Heart left ventricle (tissue), 16 donors: ENCODE data around the gene SERPINA1. TPM values are rescaled to one million over a fixed set of nuclear protein-coding genes. Genes with fewer than 3 reads are reported as not detected.

Experiments used
- ATAC-seq, 4 donors: fragments of 200-7000 bp; cut with Tn5 transposase; one replicate each; pipeline ENCODE4 v1.9.1; 2020 to 2022; ENCODE audit warnings: moderate library complexity in 4 of 4, mild to moderate bottlenecking in 3 of 4, moderate number of reproducible peaks in 1 of 4
- DNase-seq, 5 donors: peaks; one replicate each; pipeline ENCODE4 v3.0.0-alpha.2; 2020
- H3K27ac ChIP-seq, 12 donors: fragments of 200-600 bp; sonication (generic) in 4 of 12; one replicate each; pipeline versions ENCODE4 v1.5.0 to v1.8.0; 2016 to 2022; ENCODE audit warnings: mild to moderate bottlenecking in 2 of 12
- H3K27me3 ChIP-seq, 9 donors: fragments of 200-600 bp; sonication (generic) in 2 of 9; one replicate each; pipeline versions ENCODE4 v1.5.1 to v1.8.0; 2016 to 2022; ENCODE audit warnings: mild to moderate bottlenecking in 3 of 9
- H3K36me3 ChIP-seq, 9 donors: fragments of 200-600 bp; sonication (generic) in 2 of 9; one replicate each; pipeline versions ENCODE4 v1.5.0 to v1.8.0; 2018 to 2022; ENCODE audit warnings: mild to moderate bottlenecking in 2 of 9
- H3K4me1 ChIP-seq, 12 donors: fragments of 200-600 bp; sonication (generic) in 4 of 12; one replicate each; pipeline versions ENCODE4 v1.5.0 to v1.8.0; 2016 to 2022; ENCODE audit warnings: mild to moderate bottlenecking in 3 of 12
- H3K4me3 ChIP-seq, 12 donors: fragments of 200-600 bp; sonication (generic) in 4 of 12; one replicate each; pipeline versions ENCODE4 v1.5.0 to v1.8.0; 2017 to 2022; ENCODE audit warnings: mild to moderate bottlenecking in 9 of 12, moderate library complexity in 4 of 12
- H3K9me3 ChIP-seq, 12 donors: fragments of 200-600 bp; sonication (generic) in 4 of 12; one replicate each; pipeline versions ENCODE4 v1.5.0 to v1.8.0; 2016 to 2022; ENCODE audit warnings: mild to moderate bottlenecking in 1 of 12
- POLR2A ChIP-seq, 2 donors: fragments of 450-650 bp; IDR thresholded peaks; one replicate each; pipeline ENCODE4 v1.6.1; 2017; ENCODE audit warnings: antibody characterized with exemption in 2 of 2, mild to moderate bottlenecking in 2 of 2, moderate library complexity in 2 of 2
- WGBS, 4 donors: extraction: QIAGEN DNeasy Blood & Tissue Kit in 2 of 4; methylation state at CpG; one replicate each; pipeline versions ENCODE4 v1.1.5 to v1.1.7; 2013 to 2018; 5-methylcytosine and 5-hydroxymethylcytosine counted together
- intact Hi-C, 10 donors: fragments of 100-400 bp; cut with DNase I; formaldehyde crosslinking; loops; one replicate each; pipeline versions ENCODE4 v1.11.1 to v1.14.2; 2022
- polyA plus RNA-seq, 2 donors: library from polyadenylated mRNA; stranded (reverse); fragments of 200-250 nt; gene quantifications; one replicate each; pipeline ENCODE4 v1.2.3, GENCODE V29; 2013
- total RNA-seq, 9 donors: library from RNA; depleted of rRNA in 2 of 9; stranded (reverse); fragments of >200 nt in 2 of 9; fragmentation: NEBNext Ultra II Directional in 3 of 9; extraction: Animal tissue kit (Norgen Biotek cat#: 25700) in 3 of 9; gene quantifications; one replicate each; pipeline versions ENCODE4 v1.1.0 to v1.2.4, GENCODE V29; 2016 to 2023
- TF ChIP-seq, protein P1 (sequence below), 12 donors: fragments of 200-600 bp; sonication (generic) in 4 of 12; IDR thresholded peaks; one replicate each; pipeline versions ENCODE4 v1.5.0 to v1.8.0; 2018 to 2022; ENCODE audit warnings: antibody characterized with exemption in 12 of 12, mild to moderate bottlenecking in 5 of 12
- donor health status: ischemic (EF 13 %, LVEDD 7.1; RV severe dilation, severe dysfunction).
- donor health status: healthy with polysubstance abuse.
- donor health status: DM: no; HTN: yes; CAD: no.
- donor health status: DM: no; HTN: no; CAD: no.
- donor health status: ischemic (EF 25% LVEDD 6.9; RV normal size, moderate dysfunction).
- donor health status: ischemic (EF 25% LVEDD 5.7; RV mildly dilated, moderate dysfunction).
- donor health status: healthy.
- donor health status: DM: yes; HTN: yes; CAD: no.
- donor health status: ischemic (EF 35%, LVEDD 5.7; RV mildly dilated, moderate dysfunction).
- donor health status: nonischemic (EF 11% LVEDD 7.7; RV severe dilation, severe dysfunction).
- donor health status: DM: yes; HTN: yes; CAD: no.
- donor health status: PGD.
- donor health status: ischemic (EF 29% LVEDD 5.4; RV normal size, mild dysfunction).
- donor health status: nonischemic (EF 23%, LVEDD 6.1; RV moderate dilation, normal function).

The SERPINA1 gene
- total and polyA plus RNA-seq, 11 donors = 0.99 to 53.4 (median 4.4) TPM

DNA sequence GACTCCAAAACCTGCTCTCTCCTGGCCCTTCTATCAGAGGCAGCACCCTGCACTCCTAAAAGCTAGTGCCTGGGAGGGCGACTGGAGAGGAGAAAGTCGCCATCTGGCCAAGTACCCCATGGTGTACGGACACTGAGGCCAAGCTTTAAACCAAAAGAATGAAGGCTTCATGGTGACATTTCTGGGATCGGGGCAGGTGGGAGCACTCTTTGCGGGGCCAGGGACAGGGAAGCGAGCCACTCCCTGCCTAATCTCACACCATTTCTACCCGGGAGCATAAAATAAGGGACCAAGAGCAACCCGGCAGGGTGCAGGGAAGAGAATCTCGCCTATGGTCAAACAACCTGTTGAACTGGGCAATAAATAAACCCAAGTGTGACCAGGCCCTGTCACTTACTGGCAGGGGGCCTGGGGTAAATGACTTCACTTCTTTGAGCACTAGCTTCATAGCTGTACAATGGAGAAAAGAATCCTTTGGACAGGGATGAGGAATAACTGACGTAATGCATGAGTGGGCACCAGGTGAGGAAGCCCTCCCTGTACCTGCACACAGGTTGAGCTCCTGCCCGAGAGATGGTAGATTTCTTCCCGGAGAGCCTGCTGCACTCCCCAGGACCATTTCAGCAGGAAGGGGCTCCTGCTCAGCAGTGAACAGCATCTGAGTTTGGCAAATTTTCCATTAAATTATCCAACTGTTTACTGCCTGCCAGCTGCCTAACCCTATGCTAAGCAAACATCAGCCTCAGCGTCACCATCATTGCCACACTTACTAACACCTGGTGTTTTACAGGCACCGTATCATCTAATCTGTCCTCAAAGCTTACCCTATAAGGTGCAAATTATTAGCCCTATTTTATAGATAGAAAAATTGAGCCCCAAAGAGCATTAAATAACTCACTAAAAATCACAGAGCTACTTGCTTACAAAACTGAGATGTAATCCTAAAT, 2.0 kb downstream of the SERPINA1 start:
- DNase-seq = no peak
- Histone ChIP-seq H3K36me3 (no peaks in the 10 kb centered on the region), H3K4me1 (peaks cover 0 to 51% (median 0%) of the 10 kb centered on the region in 12 donors), H3K27ac (peak overlapping the region in 1 of 12 donors; percentile 70), H3K27me3 (peaks cover 0 to 12% (median 0%) of the 10 kb centered on the region in 9 donors), H3K4me3 (no peak overlapping the region), H3K9me3 (no peaks in the 10 kb centered on the region)
- 69 to 79% (median 75%) methylated on average over 14 of the region's 14 CpGs for WGBS, 4 donors
- TF ChIP-seq POLR2A (IDR thresholded peaks at IDR 0.05) = no peak
- TF ChIP-seq, protein P1, sequence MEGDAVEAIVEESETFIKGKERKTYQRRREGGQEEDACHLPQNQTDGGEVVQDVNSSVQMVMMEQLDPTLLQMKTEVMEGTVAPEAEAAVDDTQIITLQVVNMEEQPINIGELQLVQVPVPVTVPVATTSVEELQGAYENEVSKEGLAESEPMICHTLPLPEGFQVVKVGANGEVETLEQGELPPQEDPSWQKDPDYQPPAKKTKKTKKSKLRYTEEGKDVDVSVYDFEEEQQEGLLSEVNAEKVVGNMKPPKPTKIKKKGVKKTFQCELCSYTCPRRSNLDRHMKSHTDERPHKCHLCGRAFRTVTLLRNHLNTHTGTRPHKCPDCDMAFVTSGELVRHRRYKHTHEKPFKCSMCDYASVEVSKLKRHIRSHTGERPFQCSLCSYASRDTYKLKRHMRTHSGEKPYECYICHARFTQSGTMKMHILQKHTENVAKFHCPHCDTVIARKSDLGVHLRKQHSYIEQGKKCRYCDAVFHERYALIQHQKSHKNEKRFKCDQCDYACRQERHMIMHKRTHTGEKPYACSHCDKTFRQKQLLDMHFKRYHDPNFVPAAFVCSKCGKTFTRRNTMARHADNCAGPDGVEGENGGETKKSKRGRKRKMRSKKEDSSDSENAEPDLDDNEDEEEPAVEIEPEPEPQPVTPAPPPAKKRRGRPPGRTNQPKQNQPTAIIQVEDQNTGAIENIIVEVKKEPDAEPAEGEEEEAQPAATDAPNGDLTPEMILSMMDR (IDR thresholded peaks at IDR 0.05) = no peak
- intact Hi-C loops = no loop called here
- no peak for ATAC-seq

DNA sequence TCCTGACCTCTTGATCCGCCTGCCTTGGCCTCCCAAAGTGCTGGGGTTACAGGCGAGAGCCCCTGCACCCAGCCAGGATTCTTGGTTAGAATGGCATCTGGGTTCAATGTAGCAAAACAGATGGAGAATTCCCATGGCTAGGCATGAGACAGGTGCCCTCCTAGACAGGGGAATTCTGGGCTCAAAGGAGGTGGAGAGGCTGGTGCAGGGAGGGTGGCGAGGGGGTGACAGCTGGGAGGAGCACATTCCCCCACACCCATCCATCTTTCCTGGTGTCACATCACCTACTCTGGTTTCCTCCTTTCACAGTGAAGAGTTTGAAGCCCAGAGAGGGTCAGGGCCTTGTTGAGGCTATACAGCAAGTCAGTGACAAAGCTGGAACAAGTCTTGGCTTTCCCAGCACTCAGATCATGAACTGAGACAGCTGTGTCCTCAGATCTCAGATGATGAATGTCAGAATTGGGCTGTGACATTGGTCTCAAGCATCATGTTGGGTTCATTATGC, 2.8 kb downstream of the SERPINA1 start:
- H3K36me3 ChIP-seq = no peaks in the 10 kb centered on the region
- WGBS, 4 donors = 75 to 92% (median 84%) methylated on average over 3 of the region's 3 CpGs
- TF ChIP-seq, protein P1 (IDR thresholded peaks at IDR 0.05) = no peak
- no peak for TF ChIP-seq POLR2A (IDR thresholded peaks at IDR 0.05)
- H3K4me3 ChIP-seq = no peak overlapping the region
- intact Hi-C loops = no loop called here
- peak overlapping the region in 1 of 12 donors; percentile 70 for H3K27ac ChIP-seq
- H3K27me3 ChIP-seq = peaks cover 0 to 12% (median 0%) of the 10 kb centered on the region in 9 donors
- no peaks in the 10 kb centered on the region for H3K9me3 ChIP-seq
- peaks cover 0 to 44% (median 0%) of the 10 kb centered on the region in 12 donors for H3K4me1 ChIP-seq
- DNase-seq (no peak), ATAC-seq (no peak)

DNA sequence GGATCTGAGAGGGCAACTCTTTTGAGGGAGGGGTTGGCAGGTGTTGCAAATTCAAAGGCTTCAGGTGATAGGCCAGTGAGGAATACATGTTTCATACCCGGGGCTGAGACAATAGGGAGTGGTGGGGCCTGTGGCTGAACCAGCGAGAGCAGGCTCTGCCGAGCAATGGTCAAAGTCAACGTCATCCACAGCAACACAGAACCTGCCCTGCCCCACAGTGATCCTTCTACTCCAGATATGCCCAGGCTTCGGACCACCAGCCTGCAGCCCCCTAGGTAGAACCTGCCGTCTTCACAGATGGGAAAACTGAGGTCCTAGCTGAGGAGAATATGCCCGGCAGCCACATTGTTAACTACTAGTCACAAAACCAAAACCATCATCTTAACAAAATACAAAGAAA, 4.1 kb downstream of the SERPINA1 start:
- Histone ChIP-seq H3K27me3 (peaks cover 0 to 13% (median 0%) of the 10 kb centered on the region in 9 donors), H3K9me3 (no peaks in the 10 kb centered on the region), H3K4me1 (peaks cover 0 to 40% (median 0%) of the 10 kb centered on the region in 12 donors), H3K36me3 (peaks cover 0 to 3% (median 0%) of the 10 kb centered on the region in 9 donors), H3K4me3 (no peak overlapping the region), H3K27ac (peak overlapping the region in 1 of 12 donors; percentile 70)
- 86 to 91% (median 89%) methylated on average over 7 of the region's 7 CpGs for WGBS, 4 donors
- intact Hi-C loops = no loop called here
- DNase-seq (no peak), ATAC-seq (no peak)
- TF ChIP-seq, protein P1 (IDR thresholded peaks at IDR 0.05) = no peak

DNA sequence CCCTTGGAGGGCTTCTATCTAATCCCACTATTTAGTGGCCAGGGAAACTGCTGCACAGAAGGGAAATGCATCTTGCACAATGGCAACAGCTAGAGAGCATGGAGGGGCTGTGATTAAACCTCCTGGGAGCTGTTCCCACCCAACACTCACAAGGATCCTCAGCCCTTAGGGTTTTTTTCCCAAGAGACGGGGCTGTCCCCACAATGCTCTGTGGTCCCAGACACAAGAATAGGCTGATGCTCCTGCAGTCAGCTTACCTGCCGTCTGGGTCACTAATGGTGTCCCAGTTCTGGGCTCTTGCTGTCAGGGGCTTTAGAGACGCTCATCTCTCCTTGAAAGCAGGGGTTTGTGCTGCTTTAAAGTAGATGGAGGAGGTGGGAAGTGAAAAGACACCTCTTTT, 4.6 kb downstream of the SERPINA1 start:
- H3K4me1 ChIP-seq = peaks cover 0 to 40% (median 0%) of the 10 kb centered on the region in 12 donors
- intact Hi-C loops = no loop called here
- TF ChIP-seq POLR2A (IDR thresholded peaks at IDR 0.05) = no peak
- TF ChIP-seq, protein P1 (IDR thresholded peaks at IDR 0.05) = no peak
- H3K4me3 ChIP-seq = no peak overlapping the region
- no peaks in the 10 kb centered on the region for H3K9me3 ChIP-seq
- 80 to 89% (median 83%) methylated on average over 3 of the region's 3 CpGs for WGBS, 4 donors
- no peak overlapping the region for H3K27ac ChIP-seq
- H3K36me3 ChIP-seq = peaks cover 0 to 6% (median 0%) of the 10 kb centered on the region in 9 donors
- ATAC-seq (no peak), DNase-seq (no peak)
- H3K27me3 ChIP-seq = peaks cover 0 to 9% (median 0%) of the 10 kb centered on the region in 9 donors
